ENCODE results near the gene PAX8. TPM values are rescaled to one million over a fixed set of nuclear protein-coding genes. Genes with fewer than 3 reads are reported as not detected.

PAX8 gene
- total and polyA plus RNA-seq, 3 experiments from 2014 or later = 0.97 to 2.3 (median 2.3) TPM

DNA sequence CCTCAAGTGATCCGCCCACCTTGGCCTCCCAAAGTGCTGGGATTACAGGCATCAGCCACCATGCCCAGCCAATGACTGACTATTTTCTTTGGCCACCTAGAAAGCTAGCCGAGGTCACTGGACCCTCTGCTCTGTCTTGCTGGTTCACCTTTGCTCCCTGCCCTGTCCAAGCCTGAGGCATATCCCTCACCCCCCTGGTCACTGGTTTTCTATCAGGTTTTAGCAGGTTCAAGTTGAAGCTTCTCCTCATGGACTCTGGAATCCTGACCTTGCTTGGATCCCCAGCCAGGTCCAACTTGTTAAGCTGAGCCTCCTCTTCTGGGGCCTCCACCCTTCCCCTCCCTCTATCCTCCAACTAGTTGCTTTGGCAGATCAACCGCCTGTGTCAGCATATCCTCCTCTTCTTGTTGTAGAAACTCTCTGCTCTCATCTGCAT is 33.4 kb downstream of the PAX8 start:
- Histone ChIP-seq H3K27ac (ENCODE audit: low read depth, low read length) (no peak overlapping the region), H3K4me1 (ENCODE audit: insufficient read depth, low read length) (peaks cover 12% of the 10 kb centered on the region), H3K9me3 (ENCODE audit: low read length) (no peaks in the 10 kb centered on the region), H3K27me3 (ENCODE audit: insufficient read depth, low read length, poor library complexity, severe bottlenecking) (no peaks in the 10 kb centered on the region), H3K4me3 (ENCODE audit: low read length) (no peak overlapping the region), H3K36me3 (ENCODE audit: insufficient read depth, low read length) (no peaks in the 10 kb centered on the region)
- H3K27me3 Mint-ChIP-seq = peaks cover 0 to 4% of the 10 kb centered on the region in 2 donors
- H3K36me3 Mint-ChIP-seq = peaks cover 0 to 13% (median 0%) of the 10 kb centered on the region in 3 donors
- no peak overlapping the region for H3K4me3 Mint-ChIP-seq
- peak overlapping the region in 3 of 8 donors; percentile 5 to 31 (median 12) for H3K27ac Mint-ChIP-seq
- CTCF ChIA-PET = interaction anchor here (1.0 to 8.5 kb wide), 7 partner anchors 9 to 145 kb away, joined by 3 to 90 read pairs (median 11); no protein-coding TSS in a partner anchor
- H3K4me1 Mint-ChIP-seq = peaks cover 19 to 30% (median 23%) of the 10 kb centered on the region in 3 donors
- DNase-seq = no peak
- POLR2A ChIA-PET = no interaction called here
- no peaks in the 10 kb centered on the region for H3K9me3 Mint-ChIP-seq

DNA sequence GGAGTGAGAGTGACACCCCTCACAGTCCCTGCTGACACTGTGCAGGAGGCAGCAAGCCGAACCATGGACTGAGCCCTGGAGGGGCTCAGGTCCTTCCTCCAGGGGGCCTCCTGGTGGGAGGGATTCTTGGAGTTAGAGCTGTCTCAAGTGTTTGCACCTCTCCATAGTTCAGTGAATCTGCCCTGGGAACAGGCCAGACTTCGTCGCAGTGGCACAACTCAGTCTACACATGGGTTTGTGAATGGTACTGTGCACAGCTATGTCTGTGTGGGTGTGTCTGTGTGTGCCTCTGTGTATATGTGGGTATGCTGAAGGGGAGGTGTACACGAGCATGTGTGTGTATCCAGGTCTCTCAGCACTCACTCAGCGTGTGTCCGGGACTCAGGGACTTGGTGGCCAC is 36.4 kb downstream of the PAX8 start:
- Mint-ChIP-seq H3K27me3 (peaks cover 0 to 4% of the 10 kb centered on the region in 2 donors), H3K4me3 (no peak overlapping the region), H3K4me1 (peaks cover 7 to 40% (median 16%) of the 10 kb centered on the region in 3 donors), H3K27ac (no peak overlapping the region), H3K9me3 (no peaks in the 10 kb centered on the region), H3K36me3 (peaks cover 0 to 36% (median 0%) of the 10 kb centered on the region in 3 donors)
- Histone ChIP-seq H3K36me3 (ENCODE audit: insufficient read depth, low read length) (no peaks in the 10 kb centered on the region), H3K4me1 (ENCODE audit: insufficient read depth, low read length) (no peaks in the 10 kb centered on the region), H3K4me3 (ENCODE audit: low read length) (no peak overlapping the region), H3K27me3 (ENCODE audit: insufficient read depth, low read length, poor library complexity, severe bottlenecking) (no peaks in the 10 kb centered on the region), H3K27ac (ENCODE audit: low read depth, low read length) (no peak overlapping the region), H3K9me3 (ENCODE audit: low read length) (no peaks in the 10 kb centered on the region)
- ChIA-PET POLR2A (no interaction called here), CTCF (interaction anchor here (1.3 kb wide), 1 partner anchor 38 kb away, joined by 3 read pairs; no protein-coding TSS in a partner anchor)
- DNase-seq = no peak

GRCh38 chr2:113240915-113241911 is 37.5 kb downstream of the PAX8 start:
- H3K4me1 ChIP-seq (ENCODE audit: insufficient read depth, low read length) = no peaks in the 10 kb centered on the region
- POLR2A ChIA-PET = no interaction called here
- no peaks in the 10 kb centered on the region for H3K36me3 ChIP-seq (ENCODE audit: insufficient read depth, low read length)
- no peak overlapping the region for H3K4me3 Mint-ChIP-seq
- H3K27me3 Mint-ChIP-seq = peaks cover 0 to 4% of the 10 kb centered on the region in 2 donors
- H3K27ac ChIP-seq (ENCODE audit: low read depth, low read length) = no peak overlapping the region
- CTCF ChIA-PET = interaction anchor here (1.2 to 12.0 kb wide), 3 partner anchors 7 to 42 kb away, joined by 3 to 90 read pairs (median 4); no protein-coding TSS in a partner anchor
- no peak for DNase-seq
- no peak overlapping the region for H3K4me3 ChIP-seq (ENCODE audit: low read length)
- H3K4me1 Mint-ChIP-seq = peaks cover 7 to 50% (median 25%) of the 10 kb centered on the region in 3 donors
- no peaks in the 10 kb centered on the region for H3K9me3 ChIP-seq (ENCODE audit: low read length)
- peak overlapping the region in 2 of 8 donors; percentile 31 to 77 for H3K27ac Mint-ChIP-seq
- no peaks in the 10 kb centered on the region for H3K9me3 Mint-ChIP-seq
- peaks cover 0 to 42% (median 0%) of the 10 kb centered on the region in 3 donors for H3K36me3 Mint-ChIP-seq
- no peaks in the 10 kb centered on the region for H3K27me3 ChIP-seq (ENCODE audit: insufficient read depth, low read length, poor library complexity, severe bottlenecking)

- no peak overlapping the region for H3K27ac ChIP-seq (ENCODE audit: low read depth, low read length)
- peaks cover 0 to 45% (median 0%) of the 10 kb centered on the region in 3 donors for H3K36me3 Mint-ChIP-seq
- no peak overlapping the region for H3K4me3 ChIP-seq (ENCODE audit: low read length)
- peaks cover 7 to 54% (median 25%) of the 10 kb centered on the region in 3 donors for H3K4me1 Mint-ChIP-seq
- peak overlapping the region in 2 of 8 donors; percentile 31 to 77 for H3K27ac Mint-ChIP-seq
- DNase-seq = no peak
- ChIA-PET POLR2A (no interaction called here), CTCF (interaction anchor here (1.2 to 12.0 kb wide), 4 partner anchors 8 to 41 kb away, joined by 3 to 90 read pairs (median 4); no protein-coding TSS in a partner anchor)
- peaks cover 0 to 4% of the 10 kb centered on the region in 2 donors for H3K27me3 Mint-ChIP-seq
- no peaks in the 10 kb centered on the region for H3K9me3 ChIP-seq (ENCODE audit: low read length)
- H3K9me3 Mint-ChIP-seq = no peaks in the 10 kb centered on the region
- H3K4me1 ChIP-seq (ENCODE audit: insufficient read depth, low read length) = no peaks in the 10 kb centered on the region
- H3K27me3 ChIP-seq (ENCODE audit: insufficient read depth, low read length, poor library complexity, severe bottlenecking) = no peaks in the 10 kb centered on the region
- H3K36me3 ChIP-seq (ENCODE audit: insufficient read depth, low read length) = no peaks in the 10 kb centered on the region
- H3K4me3 Mint-ChIP-seq = no peak overlapping the region
These were observed 38.4 kb downstream of the PAX8 start for GRCh38 chr2:113240150-113240914.

GRCh38 chr2:113238871-113239839 is 39.6 kb downstream of the PAX8 start:
- H3K36me3 ChIP-seq (ENCODE audit: insufficient read depth, low read length) = no peaks in the 10 kb centered on the region
- H3K4me1 ChIP-seq (ENCODE audit: insufficient read depth, low read length) = no peaks in the 10 kb centered on the region
- Mint-ChIP-seq H3K9me3 (no peaks in the 10 kb centered on the region), H3K27me3 (peaks cover 0 to 4% of the 10 kb centered on the region in 2 donors), H3K36me3 (peaks cover 0 to 46% (median 0%) of the 10 kb centered on the region in 3 donors), H3K4me1 (peaks cover 7 to 61% (median 28%) of the 10 kb centered on the region in 3 donors), H3K27ac (peak overlapping the region in 1 of 8 donors; percentile 51), H3K4me3 (no peak overlapping the region)
- no peaks in the 10 kb centered on the region for H3K9me3 ChIP-seq (ENCODE audit: low read length)
- DNase-seq = no peak
- POLR2A ChIA-PET = no interaction called here
- no peaks in the 10 kb centered on the region for H3K27me3 ChIP-seq (ENCODE audit: insufficient read depth, low read length, poor library complexity, severe bottlenecking)
- CTCF ChIA-PET = interaction anchor here (1.2 to 12.0 kb wide), 6 partner anchors 8 to 40 kb away, joined by 3 to 90 read pairs (median 4); no protein-coding TSS in a partner anchor
- no peak overlapping the region for H3K4me3 ChIP-seq (ENCODE audit: low read length)
- no peak overlapping the region for H3K27ac ChIP-seq (ENCODE audit: low read depth, low read length)

- Mint-ChIP-seq H3K4me3 (peak overlapping the region in 4 of 7 donors; percentile 23 to 78 (median 61)), H3K36me3 (peaks cover 0 to 44% (median 0%) of the 10 kb centered on the region in 3 donors)
- DNase-seq = no peak
These were observed 41.0 kb downstream of the PAX8 start for GRCh38 chr2:113237604-113238160.

More at GRCh38 chr2:113237604-113238160, 41.0 kb downstream of the PAX8 start:
- Histone ChIP-seq H3K9me3 (ENCODE audit: low read length) (no peaks in the 10 kb centered on the region), H3K4me1 (ENCODE audit: insufficient read depth, low read length) (no peaks in the 10 kb centered on the region), H3K4me3 (ENCODE audit: low read length) (no peak overlapping the region), H3K27ac (ENCODE audit: low read depth, low read length) (no peak overlapping the region), H3K36me3 (ENCODE audit: insufficient read depth, low read length) (no peaks in the 10 kb centered on the region), H3K27me3 (ENCODE audit: insufficient read depth, low read length, poor library complexity, severe bottlenecking) (no peaks in the 10 kb centered on the region)
- CTCF ChIA-PET = interaction anchor here (1.0 to 12.0 kb wide), 4 partner anchors 11 to 133 kb away, joined by 3 to 90 read pairs (median 4); no protein-coding TSS in a partner anchor
- Mint-ChIP-seq H3K9me3 (no peaks in the 10 kb centered on the region), H3K27me3 (peaks cover 0 to 2% of the 10 kb centered on the region in 2 donors), H3K4me1 (peaks cover 7 to 58% (median 25%) of the 10 kb centered on the region in 3 donors), H3K27ac (peak overlapping the region in 3 of 8 donors; percentile 36 to 71 (median 64))
- POLR2A ChIA-PET = interaction anchor here (0.6 kb wide), 1 partner anchor 661 kb away, joined by 3 read pairs; no protein-coding TSS in a partner anchor
